ENCODE measurements around the gene BRINP2.

The BRINP2 gene

GRCh38 chr1:177286396-177286795, 115.6 kb downstream of the BRINP2 start:
- Histone ChIP-seq H3K23ac (ENCODE audit: low read length) (no peak overlapping the region), H2BK12ac (ENCODE audit: low read length) (no peak overlapping the region), H3K79me2 (ENCODE audit: control insufficient read depth, insufficient read depth, low read length, poor library complexity) (no peaks in the 10 kb centered on the region), H4K91ac (ENCODE audit: low read depth, low read length) (no peak overlapping the region), H3K27ac (ENCODE audit: low read depth, low read length) (no peak overlapping the region), H2BK5ac (ENCODE audit: low read depth, low read length, poor library complexity) (no peak overlapping the region), H3K27me3 (ENCODE audit: insufficient read depth, low read length) (no peaks in the 10 kb centered on the region), H3K79me1 (ENCODE audit: low read length) (no peaks in the 10 kb centered on the region), H3K4ac (ENCODE audit: low read depth, low read length) (no peak overlapping the region), H3K9ac (ENCODE audit: low read length) (no peak overlapping the region), H4K12ac (ENCODE audit: low read depth, low read length) (no peak overlapping the region), H3K9me3 (ENCODE audit: insufficient read depth, low read depth, low read length) (no peaks in the 10 kb centered on the region), H3K18ac (ENCODE audit: low read length) (no peak overlapping the region), H4K8ac (ENCODE audit: low read depth, low read length) (no peak overlapping the region), H3K4me1 (ENCODE audit: control insufficient read depth in 1 of 2, insufficient read depth in 2 of 2, low read length in 2 of 2) (no peaks in the 10 kb centered on the region), H3K36me3 (ENCODE audit: control insufficient read depth in 1 of 2, insufficient read depth in 2 of 2, low read length in 2 of 2) (no peaks in the 10 kb centered on the region), H3K4me2 (ENCODE audit: low read length) (no peak overlapping the region), H2AK5ac (ENCODE audit: low read length) (no peak overlapping the region), H3K14ac (ENCODE audit: low read length) (no peak overlapping the region), H2AFZ (ENCODE audit: insufficient read depth, low read length, poor library complexity) (no peak overlapping the region), H2BK120ac (ENCODE audit: insufficient read depth, low read length, poor library complexity) (no peak overlapping the region), H3K4me3 (ENCODE audit: low read depth, low read length) (no peak overlapping the region)
- no peak for DNase-seq
- WGBS (ENCODE audit: extremely low coverage, insufficient coverage, insufficient read length), result no CpG with 5 or more reads among the region's 3 CpGs

GRCh38 chr1:177287270-177287669, 116.5 kb downstream of the BRINP2 start:
- Histone ChIP-seq H4K12ac (ENCODE audit: low read depth, low read length) (no peak overlapping the region), H3K14ac (ENCODE audit: low read length) (no peak overlapping the region), H3K27me3 (ENCODE audit: insufficient read depth, low read length) (no peaks in the 10 kb centered on the region), H3K9ac (ENCODE audit: low read length) (no peak overlapping the region), H3K4me1 (ENCODE audit: control insufficient read depth in 1 of 2, insufficient read depth in 2 of 2, low read length in 2 of 2) (no peaks in the 10 kb centered on the region), H2BK12ac (ENCODE audit: low read length) (no peak overlapping the region), H3K4me2 (ENCODE audit: low read length) (no peak overlapping the region), H3K79me1 (ENCODE audit: low read length) (no peaks in the 10 kb centered on the region), H3K4ac (ENCODE audit: low read depth, low read length) (no peak overlapping the region), H3K36me3 (ENCODE audit: control insufficient read depth in 1 of 2, insufficient read depth in 2 of 2, low read length in 2 of 2) (no peaks in the 10 kb centered on the region), H3K9me3 (ENCODE audit: insufficient read depth, low read depth, low read length) (no peaks in the 10 kb centered on the region), H3K23ac (ENCODE audit: low read length) (no peak overlapping the region), H4K8ac (ENCODE audit: low read depth, low read length) (no peak overlapping the region), H4K91ac (ENCODE audit: low read depth, low read length) (no peak overlapping the region), H3K27ac (ENCODE audit: low read depth, low read length) (no peak overlapping the region), H2BK5ac (ENCODE audit: low read depth, low read length, poor library complexity) (no peak overlapping the region), H2AFZ (ENCODE audit: insufficient read depth, low read length, poor library complexity) (no peak overlapping the region), H3K18ac (ENCODE audit: low read length) (no peak overlapping the region), H2AK5ac (ENCODE audit: low read length) (no peak overlapping the region), H2BK120ac (ENCODE audit: insufficient read depth, low read length, poor library complexity) (no peak overlapping the region), H3K79me2 (ENCODE audit: control insufficient read depth, insufficient read depth, low read length, poor library complexity) (no peaks in the 10 kb centered on the region), H3K4me3 (ENCODE audit: low read depth, low read length) (no peak overlapping the region)
- DNase-seq, result no peak

GRCh38 chr1:177287994-177288393, 117.2 kb downstream of the BRINP2 start:
- WGBS (ENCODE audit: extremely low coverage, insufficient coverage, insufficient read length), result no CpG with 5 or more reads among the region's 2 CpGs
- no peaks in the 10 kb centered on the region for H3K27me3 ChIP-seq (ENCODE audit: insufficient read depth, low read length)
- no peak overlapping the region for H3K9ac ChIP-seq (ENCODE audit: low read length)
- no peak for DNase-seq
- no peak overlapping the region for H4K91ac ChIP-seq (ENCODE audit: low read depth, low read length)
- no peak overlapping the region for H3K4me3 ChIP-seq (ENCODE audit: low read depth, low read length)
- no peak overlapping the region for H3K27ac ChIP-seq (ENCODE audit: low read depth, low read length)
- no peak overlapping the region for H4K12ac ChIP-seq (ENCODE audit: low read depth, low read length)
- H3K4ac ChIP-seq (ENCODE audit: low read depth, low read length), result no peak overlapping the region
- H3K36me3 ChIP-seq (ENCODE audit: control insufficient read depth in 1 of 2, insufficient read depth in 2 of 2, low read length in 2 of 2), result no peaks in the 10 kb centered on the region
- no peaks in the 10 kb centered on the region for H3K79me1 ChIP-seq (ENCODE audit: low read length)
- no peak overlapping the region for H2BK120ac ChIP-seq (ENCODE audit: insufficient read depth, low read length, poor library complexity)
- H3K18ac ChIP-seq (ENCODE audit: low read length), result no peak overlapping the region
- H3K4me1 ChIP-seq (ENCODE audit: control insufficient read depth in 1 of 2, insufficient read depth in 2 of 2, low read length in 2 of 2), result no peaks in the 10 kb centered on the region
- no peak overlapping the region for H2AFZ ChIP-seq (ENCODE audit: insufficient read depth, low read length, poor library complexity)
- no peak overlapping the region for H3K4me2 ChIP-seq (ENCODE audit: low read length)
- H2BK5ac ChIP-seq (ENCODE audit: low read depth, low read length, poor library complexity), result no peak overlapping the region
- no peak overlapping the region for H2AK5ac ChIP-seq (ENCODE audit: low read length)
- no peaks in the 10 kb centered on the region for H3K79me2 ChIP-seq (ENCODE audit: control insufficient read depth, insufficient read depth, low read length, poor library complexity)
- H3K14ac ChIP-seq (ENCODE audit: low read length), result no peak overlapping the region
- no peak overlapping the region for H4K8ac ChIP-seq (ENCODE audit: low read depth, low read length)
- H2BK12ac ChIP-seq (ENCODE audit: low read length), result no peak overlapping the region
- no peak overlapping the region for H3K23ac ChIP-seq (ENCODE audit: low read length)
- no peaks in the 10 kb centered on the region for H3K9me3 ChIP-seq (ENCODE audit: insufficient read depth, low read depth, low read length)

- H3K79me1 ChIP-seq (ENCODE audit: low read length), result no peaks in the 10 kb centered on the region
- no peak overlapping the region for H2BK120ac ChIP-seq (ENCODE audit: insufficient read depth, low read length, poor library complexity)
- no peak overlapping the region for H3K14ac ChIP-seq (ENCODE audit: low read length)
- no peak overlapping the region for H3K23ac ChIP-seq (ENCODE audit: low read length)
- no peak overlapping the region for H4K8ac ChIP-seq (ENCODE audit: low read depth, low read length)
- H3K27ac ChIP-seq (ENCODE audit: low read depth, low read length), result no peak overlapping the region
- no peak overlapping the region for H2BK12ac ChIP-seq (ENCODE audit: low read length)
- no peaks in the 10 kb centered on the region for H3K27me3 ChIP-seq (ENCODE audit: insufficient read depth, low read length)
- H3K4ac ChIP-seq (ENCODE audit: low read depth, low read length), result no peak overlapping the region
- no peak overlapping the region for H2AFZ ChIP-seq (ENCODE audit: insufficient read depth, low read length, poor library complexity)
- H2BK5ac ChIP-seq (ENCODE audit: low read depth, low read length, poor library complexity), result no peak overlapping the region
- no peak overlapping the region for H3K4me2 ChIP-seq (ENCODE audit: low read length)
- WGBS (ENCODE audit: extremely low coverage, insufficient coverage, insufficient read length), result no CpG with 5 or more reads among the region's 2 CpGs
- no peak overlapping the region for H3K18ac ChIP-seq (ENCODE audit: low read length)
- no peaks in the 10 kb centered on the region for H3K4me1 ChIP-seq (ENCODE audit: control insufficient read depth in 1 of 2, insufficient read depth in 2 of 2, low read length in 2 of 2)
- DNase-seq, result no peak
- H3K36me3 ChIP-seq (ENCODE audit: control insufficient read depth in 1 of 2, insufficient read depth in 2 of 2, low read length in 2 of 2), result no peaks in the 10 kb centered on the region
- no peak overlapping the region for H2AK5ac ChIP-seq (ENCODE audit: low read length)
- no peaks in the 10 kb centered on the region for H3K9me3 ChIP-seq (ENCODE audit: insufficient read depth, low read depth, low read length)
- H3K4me3 ChIP-seq (ENCODE audit: low read depth, low read length), result no peak overlapping the region
- no peak overlapping the region for H4K12ac ChIP-seq (ENCODE audit: low read depth, low read length)
- H4K91ac ChIP-seq (ENCODE audit: low read depth, low read length), result no peak overlapping the region
- H3K9ac ChIP-seq (ENCODE audit: low read length), result no peak overlapping the region
- H3K79me2 ChIP-seq (ENCODE audit: control insufficient read depth, insufficient read depth, low read length, poor library complexity), result no peaks in the 10 kb centered on the region
These were observed 118.8 kb downstream of the BRINP2 start for GRCh38 chr1:177289532-177289931.

Data from trophoblast cell (in vitro differentiated cells and primary cell).